GM19455 (cell line): ENCODE results near the gene OLFM2.
"Not testable (repeated sequence)": the region's sequence is repeated elsewhere in the genome, so short reads cannot be mapped to it uniquely, and the experiment has no call there.

Source experiments
- ATAC-seq: cut with Tn5 transposase; IDR thresholded peaks from one replicate; pipeline ENCODE4 v1.9.1; 2021; ENCODE audit not compliant: unreplicated experiment

Gene OLFM2

DNA sequence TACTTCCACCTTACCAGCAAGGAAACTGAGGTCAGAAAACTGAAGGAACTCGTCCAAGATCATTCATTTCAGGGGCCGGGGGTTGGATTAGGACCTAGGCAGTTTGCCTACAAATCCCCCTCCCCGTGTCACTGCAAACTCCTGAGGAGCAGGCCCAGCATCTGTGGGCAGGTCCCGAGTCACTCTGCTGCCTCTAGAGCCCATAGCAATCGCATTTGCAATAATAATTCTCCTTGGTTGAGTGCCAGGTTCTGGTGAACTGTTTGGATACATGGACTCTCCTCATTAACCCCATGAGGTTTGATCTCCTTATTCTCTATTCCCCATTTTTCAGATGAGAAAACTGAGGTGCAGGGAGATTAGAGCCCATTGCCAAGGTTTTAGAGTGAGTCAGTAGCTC, 100.3 kb downstream of the OLFM2 start:
- ATAC-seq = no peak

DNA sequence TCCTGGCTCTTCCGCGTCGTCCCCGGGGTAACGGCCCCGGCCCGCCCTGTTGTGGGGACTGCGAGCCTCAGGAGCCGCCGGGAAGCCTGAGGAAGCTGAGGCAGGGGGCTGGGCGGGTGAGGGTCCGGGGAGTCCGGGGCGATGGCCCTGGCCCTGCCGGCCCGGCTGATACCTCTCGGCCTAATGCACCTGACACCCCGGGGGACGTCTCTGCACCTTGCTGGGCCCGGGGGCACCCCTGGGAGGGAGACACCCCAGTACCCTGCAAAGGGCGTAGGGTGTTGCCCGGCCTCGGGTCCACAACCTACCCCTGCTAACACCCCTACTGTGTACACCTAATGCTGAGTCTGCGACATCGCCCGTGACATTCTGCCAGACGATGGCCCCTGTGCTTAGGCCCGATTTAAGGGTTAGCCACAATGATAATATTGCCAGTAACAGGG, 100.8 kb downstream of the OLFM2 start:
- no peak for ATAC-seq

DNA sequence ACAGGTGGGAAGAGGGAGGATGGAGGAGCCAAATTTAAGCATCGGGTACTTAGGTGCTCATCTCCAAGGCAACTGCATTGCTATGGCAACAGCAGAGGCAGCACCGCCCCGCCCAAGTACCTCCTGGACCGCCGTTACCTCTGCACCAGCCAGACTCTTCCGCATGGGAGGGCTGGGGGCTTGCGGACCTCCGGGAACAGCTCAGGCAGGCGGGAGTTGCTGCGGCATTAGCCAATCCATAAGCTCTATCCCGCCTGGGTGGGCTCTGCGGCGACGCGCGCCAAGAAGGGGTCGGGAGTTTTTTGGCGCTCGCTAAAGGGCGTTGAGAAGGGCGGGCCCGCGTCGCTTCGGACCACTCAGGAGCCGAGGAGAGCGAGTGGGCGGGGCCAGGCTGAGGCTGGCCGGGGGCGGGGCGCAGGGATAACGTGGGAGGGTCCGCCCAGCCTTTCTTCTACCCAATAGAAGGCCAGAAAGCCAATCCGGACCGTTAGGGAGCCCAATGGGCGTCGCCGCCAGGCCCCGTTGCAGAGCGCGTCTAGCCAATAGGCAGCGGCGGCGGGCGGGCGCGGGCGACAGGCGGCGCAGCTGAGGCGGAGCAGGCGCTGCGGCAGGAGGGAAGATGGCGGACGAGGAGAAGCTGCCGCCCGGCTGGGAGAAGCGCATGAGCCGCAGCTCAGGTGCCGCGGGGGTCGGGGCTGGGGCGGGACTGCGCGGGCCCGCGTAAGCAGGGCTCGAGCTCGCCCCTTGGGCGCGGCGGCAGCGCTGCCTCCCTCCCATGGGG, 101.4 kb downstream of the OLFM2 start, which contains the start of gene PIN1:
PIN1 (plus strand) TSS at position 593 of the 781 bp plus-strand sequence; CDS start at position 620, 27 bp downstream.
- ATAC-seq = peak; percentile 93

DNA sequence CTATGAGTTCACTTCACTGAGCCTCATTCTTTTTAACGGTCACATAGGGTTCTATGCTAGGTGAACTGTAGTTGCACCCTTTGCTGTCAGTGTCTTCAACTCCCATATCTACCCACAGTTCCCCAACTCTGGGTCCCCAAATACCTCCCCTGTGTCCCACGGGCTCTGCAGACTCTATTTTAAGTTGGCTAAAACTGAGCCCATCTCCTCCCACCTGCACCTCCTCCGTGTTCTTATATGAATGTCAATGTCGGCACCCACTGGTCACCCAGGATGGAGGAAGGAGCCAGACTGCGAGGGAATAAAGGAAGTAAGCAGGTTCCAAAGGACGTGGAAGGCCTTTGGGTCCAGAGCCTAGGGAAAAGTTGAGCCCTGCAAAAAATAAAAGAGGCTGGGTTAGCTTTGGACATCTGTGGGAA, 102.0 kb downstream of the OLFM2 start:
- no peak for ATAC-seq

DNA sequence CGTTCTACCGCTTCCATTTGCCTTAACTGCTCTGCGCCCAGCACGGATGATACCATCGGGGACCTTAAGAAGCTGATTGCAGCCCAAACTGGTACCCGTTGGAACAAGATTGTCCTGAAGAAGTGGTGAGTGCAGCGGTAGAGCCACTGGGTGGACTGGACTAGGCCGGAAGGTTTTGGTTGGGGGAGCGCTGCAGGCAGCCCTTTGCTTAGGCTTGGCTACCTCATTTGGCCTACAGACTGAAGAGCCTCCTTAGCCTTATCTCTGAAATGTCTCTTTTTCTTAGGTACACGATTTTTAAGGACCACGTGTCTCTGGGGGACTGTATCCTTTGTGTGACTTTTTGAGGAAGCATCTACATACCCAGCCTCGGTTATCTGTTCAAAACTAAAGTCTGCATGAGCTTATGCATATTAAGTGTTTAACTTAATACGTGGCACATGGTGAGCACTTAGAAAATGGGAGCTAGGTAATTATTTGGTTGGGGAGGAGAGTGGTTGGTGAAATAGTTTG, 107.7 kb downstream of the OLFM2 start:
- no peak for ATAC-seq

DNA sequence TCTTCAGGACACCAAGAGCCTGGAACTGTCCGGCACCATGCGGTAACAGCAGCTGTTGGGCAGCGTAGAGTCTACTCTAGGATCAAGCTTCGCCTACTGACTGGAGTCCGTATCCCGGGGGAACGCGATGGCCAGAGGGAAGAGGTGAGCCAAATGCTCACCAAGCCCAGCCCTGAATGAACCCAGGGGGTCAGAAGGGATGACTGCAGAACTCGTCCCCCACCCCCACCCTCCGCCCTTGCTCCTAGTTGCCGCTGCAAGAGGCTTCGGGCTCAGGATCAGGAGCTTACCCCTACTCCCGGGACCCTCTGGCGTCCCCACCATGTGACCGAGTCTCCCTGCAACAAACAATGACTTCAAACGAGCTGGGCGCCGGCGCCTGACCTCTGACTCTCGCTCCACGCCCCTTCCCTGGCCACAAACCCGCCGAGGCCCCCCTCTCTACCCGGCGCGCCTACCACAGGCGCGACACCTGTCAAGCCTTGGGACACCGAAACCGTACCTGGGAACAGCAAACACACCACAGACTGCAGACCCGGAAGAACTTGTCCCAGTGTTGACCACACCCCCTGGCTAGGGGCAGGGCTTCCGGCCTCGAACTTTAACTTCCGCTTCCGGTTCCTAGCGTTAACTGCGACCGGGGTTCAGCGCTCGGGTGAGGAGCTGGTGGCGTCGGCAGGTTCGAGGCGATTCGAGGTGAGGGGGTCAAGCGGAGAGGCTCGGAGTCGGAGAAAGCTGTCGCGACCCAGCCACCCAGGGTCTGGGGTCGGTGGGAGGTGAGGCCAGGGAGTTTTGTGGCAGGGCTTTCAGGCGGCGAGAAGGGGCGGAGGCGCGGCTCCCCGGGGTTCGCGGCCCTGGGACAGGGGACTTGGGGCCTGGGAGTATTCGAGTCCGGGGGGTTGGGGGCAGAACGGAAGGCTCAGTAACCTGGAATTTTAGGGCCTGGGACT, 108.8 kb downstream of the OLFM2 start, which contains the start of gene UBL5:
UBL5 (plus strand) TSS at position 630 of the 950 bp plus-strand sequence. CDS start 420 bp downstream, outside the sequence.
- ATAC-seq = peak; percentile 81

DNA sequence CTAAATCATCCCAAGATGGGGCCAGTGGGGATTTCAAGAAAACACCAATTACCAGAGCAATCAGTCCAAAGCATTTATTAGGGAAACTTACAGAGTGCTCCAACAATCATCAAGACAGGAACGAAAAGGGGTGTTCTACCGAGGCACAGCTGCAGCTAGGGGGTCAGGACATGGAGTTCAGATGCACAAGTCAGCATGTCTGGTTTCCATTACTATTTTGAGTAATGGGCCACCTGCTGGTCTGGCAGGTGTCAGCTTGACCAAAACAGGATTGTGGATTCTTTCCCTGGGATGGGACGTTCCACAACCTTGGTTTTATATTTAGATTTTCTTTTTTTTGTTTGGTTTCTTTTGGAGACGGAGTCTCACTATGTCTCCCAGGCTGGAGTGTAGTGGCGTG, 112.5 kb downstream of the OLFM2 start:
- no peak for ATAC-seq

DNA sequence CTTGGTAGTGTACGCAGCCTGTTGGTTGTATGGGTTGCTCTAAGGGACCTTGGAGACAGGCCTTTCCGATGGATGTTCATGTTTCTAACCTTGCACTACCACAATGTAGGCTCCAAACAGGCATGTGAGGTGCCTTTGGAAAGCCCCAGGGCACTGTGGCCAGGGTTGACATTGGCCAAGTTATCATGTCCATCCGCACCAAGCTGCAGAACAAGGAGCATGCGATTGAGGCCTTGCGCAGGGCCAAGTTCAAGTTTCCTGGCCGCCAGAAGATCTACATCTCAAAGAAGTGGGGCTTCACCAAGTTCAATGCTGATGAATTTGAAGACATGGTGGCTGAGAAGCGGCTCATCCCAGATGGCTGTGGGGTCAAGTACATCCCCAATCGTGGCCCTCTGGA, 116.3 kb downstream of the OLFM2 start:
- not testable (repeated sequence) for ATAC-seq

DNA sequence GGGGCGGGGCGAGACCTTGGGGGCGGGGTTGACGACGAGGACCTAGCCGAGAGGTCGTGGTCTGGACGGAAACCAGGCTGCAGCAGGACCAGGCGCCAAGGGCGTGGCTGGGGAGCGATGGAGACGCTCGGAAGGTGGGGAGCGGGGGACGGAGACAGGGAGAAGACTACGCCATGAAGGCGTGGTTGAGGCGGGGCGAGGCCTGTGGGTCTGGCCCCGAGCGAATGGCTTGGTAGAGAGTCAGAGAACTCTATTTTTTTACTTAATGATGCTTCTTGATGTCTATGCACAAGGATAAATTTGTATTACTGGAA, 116.8 kb downstream of the OLFM2 start:
- ATAC-seq = no peak

DNA sequence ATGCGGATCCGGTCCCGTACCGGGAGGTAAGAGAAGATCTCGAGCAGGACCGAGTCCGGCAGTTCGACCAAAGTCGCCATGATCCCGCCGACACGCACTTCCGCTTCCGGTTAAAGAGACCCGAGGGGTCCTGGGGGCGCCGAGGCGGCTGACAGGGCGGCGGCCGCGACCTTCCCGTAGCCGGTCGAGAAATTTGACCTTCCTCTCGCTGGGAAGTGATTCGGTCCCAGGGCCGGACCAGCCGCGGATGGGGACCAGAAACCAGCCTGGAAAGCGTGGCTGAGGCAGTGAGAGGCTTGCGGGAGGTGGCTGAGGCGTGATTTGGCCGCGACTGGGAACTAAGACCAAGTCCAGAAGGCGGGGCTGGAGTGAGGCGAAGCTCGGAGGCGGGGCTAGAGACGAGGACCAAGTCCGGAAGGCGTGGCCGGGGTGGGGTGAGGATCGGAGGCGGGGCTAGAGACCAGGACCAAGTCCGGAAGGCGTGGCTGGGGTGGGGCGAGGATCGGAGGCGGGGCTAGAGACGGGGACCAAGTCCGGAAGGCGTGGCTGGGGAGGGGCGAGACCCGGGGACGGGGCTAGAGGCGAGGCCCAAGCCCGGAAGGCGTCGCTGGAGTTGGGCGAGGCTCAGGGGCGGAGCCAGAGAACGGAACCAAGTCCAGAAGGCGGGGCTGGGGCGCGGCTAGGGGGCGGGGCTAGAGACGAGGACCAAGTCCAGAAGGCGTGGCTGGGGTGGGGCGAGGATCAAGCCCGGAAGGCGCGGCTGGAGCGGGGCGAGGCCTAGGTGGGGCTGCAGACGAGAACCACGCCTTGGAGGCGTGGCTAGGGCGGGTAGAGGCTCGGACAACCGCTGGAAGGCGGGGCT, 117.3 kb downstream of the OLFM2 start, which contains the start of gene FBXL12:
FBXL12 (minus strand) TSS at position 346 of the 862 bp plus-strand sequence; CDS start at position 80, 266 bp downstream.
- peak; percentile 78 for ATAC-seq

DNA sequence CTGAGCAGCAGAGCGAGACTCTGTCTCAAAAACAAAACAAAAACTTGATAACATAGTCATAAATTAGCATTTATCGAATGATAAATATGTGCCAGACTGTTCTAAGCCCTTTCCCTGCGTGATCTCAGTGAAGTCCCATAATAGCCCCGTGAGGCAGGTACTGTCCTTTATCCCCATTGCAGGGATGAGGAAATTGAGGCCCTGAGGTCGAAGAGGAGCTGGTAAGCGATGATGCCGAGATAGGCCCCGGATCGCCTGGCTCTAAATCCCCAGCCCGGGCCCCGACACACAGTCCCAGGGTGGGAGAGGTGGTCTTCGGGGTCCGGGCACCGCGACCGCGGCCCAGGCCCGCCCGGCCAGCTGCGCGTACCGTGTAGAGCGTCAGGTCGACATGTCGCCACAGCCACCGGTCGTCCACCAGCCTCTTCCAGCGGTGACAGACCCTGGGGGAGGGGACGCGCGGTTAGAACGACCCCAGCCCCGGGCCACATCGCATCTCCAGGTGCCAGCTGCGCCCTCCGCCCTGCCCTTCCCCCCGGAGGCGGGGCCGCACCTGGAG, 118.1 kb downstream of the OLFM2 start:
- ATAC-seq = no peak

DNA sequence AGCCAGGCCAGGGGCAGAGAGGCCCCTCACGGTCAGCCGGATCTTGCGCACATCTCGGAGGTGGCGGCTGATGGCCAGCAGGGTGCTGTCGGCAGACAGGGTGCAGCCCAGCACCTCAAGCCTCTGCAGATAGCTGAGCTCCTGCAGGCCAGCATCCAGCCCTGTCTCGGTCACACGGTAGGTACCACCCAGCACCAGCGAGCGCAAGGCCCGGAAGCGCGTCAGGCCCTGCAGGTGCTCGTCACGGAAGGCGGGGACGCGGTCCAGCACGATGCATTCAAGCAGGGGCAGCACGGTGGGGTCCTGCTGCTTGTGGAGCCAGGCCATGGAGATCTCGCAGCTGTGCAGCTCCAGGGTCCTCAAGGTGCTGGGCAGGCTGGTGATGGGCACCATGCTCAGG, 125.2 kb downstream of the OLFM2 start:
- ATAC-seq = no peak

DNA sequence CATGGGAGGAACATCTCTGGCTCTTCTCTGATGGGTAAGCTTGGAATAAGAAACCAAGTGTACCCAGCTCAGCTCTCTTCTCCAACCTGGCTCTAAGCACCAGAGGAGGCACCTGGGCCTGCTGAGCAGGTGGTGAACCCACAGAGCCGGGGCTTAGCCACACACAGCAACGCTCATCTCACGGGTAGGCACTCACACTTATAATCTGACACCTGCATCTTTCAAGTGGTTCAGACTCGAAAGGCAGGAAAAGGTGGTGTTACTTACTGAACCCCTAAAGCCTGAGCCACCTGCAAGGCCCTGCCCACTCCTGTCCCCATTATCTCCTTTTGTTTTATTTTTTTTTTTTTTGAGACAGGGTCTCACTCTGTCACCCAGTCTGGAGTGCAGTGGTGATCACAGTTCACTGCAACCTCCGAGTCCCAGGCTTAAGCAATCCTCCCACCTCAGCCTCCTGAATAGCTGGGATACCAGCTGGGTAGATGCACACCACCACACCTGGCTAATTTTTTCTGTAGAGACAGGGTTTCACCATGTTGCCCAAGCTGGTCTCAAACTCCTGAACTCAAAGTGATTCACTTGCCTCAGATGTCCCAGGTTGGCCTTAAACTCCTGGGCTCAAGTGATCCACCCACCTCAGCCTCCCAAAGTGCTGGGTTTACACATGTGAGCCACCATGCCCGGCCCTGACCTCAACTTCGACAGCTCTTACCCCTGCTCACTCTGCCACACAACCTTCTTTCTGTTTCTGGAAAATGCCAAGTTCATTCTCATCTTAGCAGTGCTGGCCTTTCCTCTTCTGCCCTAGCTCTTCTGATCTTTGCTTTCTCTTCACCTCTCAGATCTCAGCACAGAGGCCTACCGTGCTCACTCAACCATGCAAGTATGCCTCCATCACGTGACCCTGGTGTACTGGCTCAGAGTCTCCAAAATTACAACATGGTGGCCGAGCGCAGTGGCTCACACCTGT, 127.2 kb downstream of the OLFM2 start:
- no peak for ATAC-seq

DNA sequence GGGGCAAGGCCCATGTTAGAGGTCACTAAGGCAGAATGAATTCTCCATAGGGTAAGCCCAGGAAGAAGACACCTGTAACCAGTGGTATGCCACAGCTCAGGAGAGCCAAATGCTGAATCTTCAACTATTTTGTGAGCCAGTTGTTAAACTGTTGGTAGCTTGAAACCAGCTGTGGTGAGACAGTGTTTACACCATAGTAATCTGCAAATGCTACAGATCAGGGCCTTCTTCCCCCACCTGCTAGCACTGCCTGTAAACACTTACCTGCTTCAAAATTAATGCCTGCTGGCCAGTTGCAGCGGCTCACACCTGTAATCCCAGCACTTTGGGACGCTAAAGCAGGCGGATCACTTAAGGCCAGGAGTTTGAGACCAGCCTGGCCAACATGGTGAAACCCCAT, 129.5 kb downstream of the OLFM2 start:
- ATAC-seq = no peak
